Cardiac fibroblast (primary cell): Measurements from ENCODE around the gene RGL2.
"Not testable (repeated sequence)": the region's sequence is repeated elsewhere in the genome, so short reads cannot be mapped to it uniquely, and the experiment has no call there.

Experiments used
- DNase-seq, 2 donors: peaks; one replicate each; pipeline versions ENCODE4 v3.0.0 to v3.0.0-alpha.2; 2010; ENCODE audit warnings: low read depth in 2 of 2
- H3K4me3 ChIP-seq, 2 donors: replicated peaks in 1 of 2; 1 replicate in 1 of 2; 2 replicates in 1 of 2; pipeline ENCODE4 v1.5.1; 2011; ENCODE audit warnings: low read depth in 2 of 2, low read length in 2 of 2, mild to moderate bottlenecking in 2 of 2, moderate library complexity in 1 of 2
- TF ChIP-seq, protein P1 (sequence below): IDR thresholded peaks from one replicate; pipeline ENCODE4 v1.5.1; 2011; ENCODE audit warnings: low read depth, mild to moderate bottlenecking, low read length, inconsistent platforms

Gene RGL2, protein sequence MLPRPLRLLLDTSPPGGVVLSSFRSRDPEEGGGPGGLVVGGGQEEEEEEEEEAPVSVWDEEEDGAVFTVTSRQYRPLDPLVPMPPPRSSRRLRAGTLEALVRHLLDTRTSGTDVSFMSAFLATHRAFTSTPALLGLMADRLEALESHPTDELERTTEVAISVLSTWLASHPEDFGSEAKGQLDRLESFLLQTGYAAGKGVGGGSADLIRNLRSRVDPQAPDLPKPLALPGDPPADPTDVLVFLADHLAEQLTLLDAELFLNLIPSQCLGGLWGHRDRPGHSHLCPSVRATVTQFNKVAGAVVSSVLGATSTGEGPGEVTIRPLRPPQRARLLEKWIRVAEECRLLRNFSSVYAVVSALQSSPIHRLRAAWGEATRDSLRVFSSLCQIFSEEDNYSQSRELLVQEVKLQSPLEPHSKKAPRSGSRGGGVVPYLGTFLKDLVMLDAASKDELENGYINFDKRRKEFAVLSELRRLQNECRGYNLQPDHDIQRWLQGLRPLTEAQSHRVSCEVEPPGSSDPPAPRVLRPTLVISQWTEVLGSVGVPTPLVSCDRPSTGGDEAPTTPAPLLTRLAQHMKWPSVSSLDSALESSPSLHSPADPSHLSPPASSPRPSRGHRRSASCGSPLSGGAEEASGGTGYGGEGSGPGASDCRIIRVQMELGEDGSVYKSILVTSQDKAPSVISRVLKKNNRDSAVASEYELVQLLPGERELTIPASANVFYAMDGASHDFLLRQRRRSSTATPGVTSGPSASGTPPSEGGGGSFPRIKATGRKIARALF

DNA sequence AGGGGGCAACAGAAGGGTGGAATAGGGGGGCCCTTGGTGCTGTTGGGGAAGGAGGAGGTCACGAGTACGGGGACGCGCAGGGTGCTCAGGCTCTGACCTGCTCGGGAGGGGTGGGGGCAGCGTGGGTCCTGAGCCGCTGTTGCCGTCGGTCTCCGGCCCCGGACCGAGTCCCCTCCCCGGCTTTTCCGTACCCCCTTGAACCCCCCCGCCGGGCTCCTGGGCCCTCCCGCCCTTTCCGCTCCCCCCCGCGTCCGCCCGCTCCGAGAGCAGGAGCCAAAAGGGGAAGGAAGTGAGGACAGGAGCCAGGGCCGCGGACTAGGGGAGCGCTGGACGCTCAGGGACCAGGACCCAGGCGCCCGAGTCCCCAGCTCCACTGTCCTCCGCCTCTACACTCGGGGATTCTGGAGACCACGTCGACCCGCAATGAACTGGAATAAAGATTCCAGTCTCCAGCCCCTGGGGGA lies at the start of gene RGL2:
RGL2 (minus strand) TSS at position 170 of the 464 bp plus-strand sequence. CDS start 332 bp downstream, outside the sequence.
- H3K4me3 ChIP-seq, result peak within 1 kb of the TSS; percentile 63 to 80
- TF ChIP-seq, protein P1, sequence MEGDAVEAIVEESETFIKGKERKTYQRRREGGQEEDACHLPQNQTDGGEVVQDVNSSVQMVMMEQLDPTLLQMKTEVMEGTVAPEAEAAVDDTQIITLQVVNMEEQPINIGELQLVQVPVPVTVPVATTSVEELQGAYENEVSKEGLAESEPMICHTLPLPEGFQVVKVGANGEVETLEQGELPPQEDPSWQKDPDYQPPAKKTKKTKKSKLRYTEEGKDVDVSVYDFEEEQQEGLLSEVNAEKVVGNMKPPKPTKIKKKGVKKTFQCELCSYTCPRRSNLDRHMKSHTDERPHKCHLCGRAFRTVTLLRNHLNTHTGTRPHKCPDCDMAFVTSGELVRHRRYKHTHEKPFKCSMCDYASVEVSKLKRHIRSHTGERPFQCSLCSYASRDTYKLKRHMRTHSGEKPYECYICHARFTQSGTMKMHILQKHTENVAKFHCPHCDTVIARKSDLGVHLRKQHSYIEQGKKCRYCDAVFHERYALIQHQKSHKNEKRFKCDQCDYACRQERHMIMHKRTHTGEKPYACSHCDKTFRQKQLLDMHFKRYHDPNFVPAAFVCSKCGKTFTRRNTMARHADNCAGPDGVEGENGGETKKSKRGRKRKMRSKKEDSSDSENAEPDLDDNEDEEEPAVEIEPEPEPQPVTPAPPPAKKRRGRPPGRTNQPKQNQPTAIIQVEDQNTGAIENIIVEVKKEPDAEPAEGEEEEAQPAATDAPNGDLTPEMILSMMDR, result no peak
- peak in 1 of 2 donors; percentile 80 for DNase-seq

DNA sequence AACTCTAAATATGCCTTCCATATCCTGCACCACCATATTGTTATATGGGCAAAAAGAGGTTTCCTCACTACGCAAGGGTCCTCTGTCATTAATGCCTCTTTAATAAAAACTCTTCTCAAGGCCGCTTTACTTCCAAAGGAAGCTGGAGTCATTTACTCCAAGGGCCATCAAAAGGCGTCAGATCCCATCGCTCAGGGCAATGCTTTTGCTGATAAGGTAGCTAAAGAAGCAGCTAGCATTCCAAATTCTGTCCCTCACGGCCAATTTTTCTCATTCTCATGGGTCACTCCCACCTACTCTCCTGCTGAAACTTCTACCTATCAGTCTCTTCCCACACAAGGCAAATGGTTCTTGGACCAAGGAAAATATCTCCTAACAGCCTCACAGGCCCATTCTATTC lies 49.1 kb upstream of the RGL2 start:
- TF ChIP-seq, protein P1, result no peak
- DNase-seq, result no peak
- H3K4me3 ChIP-seq, result no peak overlapping the region

DNA sequence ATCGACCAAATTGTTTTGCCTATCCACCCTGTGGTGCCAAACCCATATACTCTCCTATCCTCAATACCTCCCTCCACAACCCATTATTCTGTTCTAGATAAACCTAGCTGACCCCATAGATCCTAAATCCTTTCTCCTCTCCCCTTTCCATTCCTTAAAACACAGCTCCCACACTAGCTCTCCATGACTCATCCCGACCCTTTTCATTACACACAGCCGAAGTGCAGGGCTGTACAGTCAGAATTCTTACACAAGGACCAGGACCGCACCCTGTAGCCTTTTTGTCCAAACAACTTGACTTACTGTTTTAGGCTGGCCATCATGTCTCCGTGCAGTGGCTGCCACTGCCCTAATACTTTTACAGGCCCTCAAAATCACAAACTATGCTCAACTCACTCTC lies 48.2 kb upstream of the RGL2 start:
- peak in 1 of 2 donors; percentile 72 for DNase-seq
- H3K4me3 ChIP-seq, result not testable (repeated sequence)

DNA sequence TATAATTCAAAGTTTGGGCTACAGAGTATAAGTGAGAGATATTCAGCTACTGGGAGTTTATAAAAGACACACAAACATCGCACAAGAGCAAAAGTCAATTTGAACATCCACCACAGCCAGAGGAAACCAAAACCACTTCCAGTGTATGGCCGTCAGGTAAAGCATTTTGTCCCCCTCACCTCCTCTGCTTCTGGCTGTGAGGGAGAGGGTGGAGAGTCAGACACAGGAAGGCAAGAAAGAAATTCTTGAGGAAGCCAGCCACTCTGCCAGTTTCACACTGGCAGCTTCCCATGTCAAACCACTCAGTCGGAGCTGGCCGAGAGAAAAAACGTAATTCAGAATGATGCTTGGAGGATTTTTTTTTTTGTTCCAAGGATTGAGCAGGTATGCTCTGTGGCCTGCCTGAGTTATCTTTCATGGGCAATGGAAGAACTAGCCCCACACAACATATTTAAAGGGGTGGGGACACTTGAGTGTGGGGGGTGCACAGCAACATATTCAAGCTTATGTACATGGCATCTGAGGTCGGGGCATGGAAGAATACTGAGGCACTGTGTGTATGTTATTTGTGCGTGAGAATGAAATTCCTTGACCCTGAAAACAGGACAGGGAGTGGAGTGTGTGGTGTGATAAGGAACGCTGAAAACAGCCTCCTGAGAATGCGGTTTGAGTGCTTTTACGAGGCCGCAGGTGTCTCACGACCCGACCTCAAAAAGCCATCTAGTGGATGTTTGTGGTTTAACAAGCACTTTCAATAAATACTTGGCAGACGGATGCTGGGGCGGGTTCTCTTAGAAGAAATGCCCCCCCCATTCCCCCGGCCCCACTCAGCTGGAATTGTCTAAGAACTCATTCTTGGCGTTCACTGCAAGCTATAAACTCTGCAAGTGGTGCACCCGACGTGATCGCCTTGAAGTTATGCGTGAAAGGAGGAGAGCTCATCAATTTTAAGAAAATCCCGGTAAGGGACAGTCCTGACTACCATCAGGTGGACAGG lies 46.3 kb upstream of the RGL2 start:
- TF ChIP-seq, protein P1, result peak; percentile 56
- no peak overlapping the region for H3K4me3 ChIP-seq
- DNase-seq, result peak; percentile 84 to 85

DNA sequence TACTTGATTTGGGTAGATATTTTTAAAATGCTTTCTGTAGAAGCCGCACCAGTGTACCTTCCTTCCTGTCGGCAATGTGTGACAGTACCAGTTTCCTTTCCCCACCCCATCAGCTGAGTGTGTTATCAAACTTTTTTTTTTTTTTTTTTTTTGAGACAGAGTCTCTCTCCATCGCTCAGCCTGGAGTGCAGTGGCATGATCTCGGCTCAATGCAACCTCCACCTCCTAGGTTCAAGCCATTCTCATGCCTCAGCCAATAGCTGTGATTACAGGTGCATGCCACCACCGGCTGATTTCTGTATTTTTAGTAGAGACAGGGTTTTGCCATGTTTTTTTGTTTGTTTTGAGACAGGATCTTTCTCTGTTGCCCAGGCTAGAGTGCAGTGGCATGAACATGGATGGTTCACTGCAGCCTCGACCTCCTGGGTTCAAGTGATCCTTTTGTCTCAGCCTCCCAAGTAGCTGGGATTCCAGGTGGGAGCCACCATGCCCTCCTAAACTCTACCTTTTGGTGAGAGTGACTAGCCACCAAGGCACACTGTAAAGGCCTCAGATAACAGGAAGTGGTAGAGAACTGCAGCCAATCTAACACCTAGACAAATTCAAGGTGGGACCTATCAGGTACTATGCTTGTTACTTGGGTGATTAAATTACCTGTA lies 45.3 kb upstream of the RGL2 start:
- TF ChIP-seq, protein P1, result no peak
- no peak for DNase-seq
- H3K4me3 ChIP-seq, result no peak overlapping the region

DNA sequence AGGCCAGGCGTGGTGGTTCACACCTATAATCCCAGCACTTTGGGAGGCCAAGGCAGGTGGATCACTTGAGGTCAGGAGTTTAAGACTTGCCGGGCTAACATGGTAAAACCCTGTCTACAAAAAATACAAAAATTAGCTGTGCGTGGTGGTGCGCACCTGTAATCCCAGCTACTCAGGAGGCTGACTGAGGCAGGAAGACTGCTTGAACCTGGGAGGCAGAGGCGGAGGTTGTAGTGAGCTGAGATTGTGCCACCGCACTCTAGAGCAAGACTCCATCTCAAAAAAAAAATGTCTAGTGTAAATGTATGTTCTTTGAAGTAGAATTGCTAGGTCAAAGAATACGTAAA lies 44.8 kb upstream of the RGL2 start:
- H3K4me3 ChIP-seq, DNase-seq: not testable (repeated sequence)

DNA sequence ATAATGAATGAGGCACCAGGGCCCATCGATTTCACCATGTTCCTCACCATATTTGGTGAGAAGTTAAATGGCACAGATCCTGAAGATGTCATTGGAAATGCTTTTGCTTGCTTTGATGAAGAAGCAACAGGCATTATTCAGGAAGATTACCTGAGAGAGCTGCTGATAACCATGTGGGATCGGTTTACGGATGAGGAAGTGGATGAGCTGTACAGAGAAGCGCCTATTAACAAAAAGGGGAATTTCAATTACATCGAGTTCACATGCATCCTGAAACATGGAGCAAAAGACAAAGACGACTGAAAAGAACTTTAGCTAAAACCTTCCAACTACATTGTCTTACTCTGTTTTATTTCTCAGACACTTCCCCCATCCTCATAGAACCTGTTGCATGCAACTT lies 40.5 kb upstream of the RGL2 start:
- TF ChIP-seq, protein P1, result no peak
- no peak overlapping the region for H3K4me3 ChIP-seq
- no peak for DNase-seq
